GM19043 (cell line): Measurements from ENCODE around the gene FAM107B.

Source experiments
- ATAC-seq: cut with Tn5 transposase; IDR thresholded peaks from one replicate; pipeline ENCODE4 v1.9.1; 2021; ENCODE audit warnings: low read depth; ENCODE audit not compliant: unreplicated experiment

Gene FAM107B

GRCh38 chr10:14523286-14523685 lies 251.4 kb downstream of the FAM107B start:
- no peak for ATAC-seq

DNA sequence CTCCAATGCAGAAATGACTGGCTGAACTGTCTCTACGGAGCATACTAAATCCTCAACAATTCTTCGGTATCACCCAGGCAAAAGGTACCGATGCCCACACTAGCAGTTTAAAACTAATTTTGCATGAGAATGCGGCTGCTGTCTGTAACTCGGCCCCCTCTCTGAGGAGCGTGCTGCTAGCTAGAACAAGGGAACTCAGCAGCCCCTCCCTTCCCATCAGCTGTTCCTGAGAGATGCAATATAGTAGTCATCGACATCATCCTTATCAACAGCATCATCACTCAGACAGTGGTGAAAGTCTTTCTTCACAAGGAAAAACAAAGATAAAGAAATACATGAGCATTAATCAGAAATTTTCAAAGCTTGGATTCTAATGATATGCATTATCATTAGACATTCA lies 254.9 kb downstream of the FAM107B start:
- ATAC-seq, result no peak

DNA sequence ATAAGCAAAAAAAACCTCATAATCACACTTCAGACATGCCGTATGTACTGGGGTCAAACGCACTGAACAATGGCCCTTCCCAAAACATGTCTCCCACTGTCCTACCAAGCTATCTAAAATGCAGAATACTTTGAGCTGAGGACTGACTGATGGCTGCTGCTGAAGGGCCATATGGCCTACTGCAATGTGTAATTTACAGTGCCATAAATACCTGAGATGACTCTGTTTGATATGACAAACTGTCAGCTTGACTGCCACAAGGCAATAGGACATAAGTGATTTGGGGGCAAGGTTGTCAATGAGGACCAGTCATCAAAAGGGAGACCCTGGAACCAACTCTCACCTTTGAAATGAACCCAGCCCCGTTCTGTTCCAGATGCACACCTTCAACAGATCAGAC lies 256.5 kb downstream of the FAM107B start:
- no peak for ATAC-seq

- ATAC-seq, result no peak
Observed at GRCh38 chr10:14513123-14513522, 261.6 kb downstream of the FAM107B start.

DNA sequence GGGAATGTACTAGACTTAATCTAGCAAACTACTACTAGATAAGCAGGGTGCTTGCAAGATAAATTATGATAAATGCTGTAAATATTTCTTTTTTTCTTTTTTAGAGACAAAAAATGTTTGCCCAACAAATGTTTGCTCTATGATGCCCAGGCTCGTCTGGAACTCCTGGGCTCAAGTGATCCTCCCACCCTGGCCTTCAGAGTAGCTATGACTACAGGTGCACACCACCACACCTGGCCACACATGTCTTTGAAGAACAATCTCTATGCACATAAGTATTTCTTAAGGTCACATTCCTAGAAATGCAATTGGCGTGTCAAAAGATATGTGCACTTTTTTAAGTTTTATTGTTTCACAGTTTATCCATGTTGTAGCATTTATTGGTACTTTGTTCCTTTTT lies 264.4 kb downstream of the FAM107B start:
- no peak for ATAC-seq

DNA sequence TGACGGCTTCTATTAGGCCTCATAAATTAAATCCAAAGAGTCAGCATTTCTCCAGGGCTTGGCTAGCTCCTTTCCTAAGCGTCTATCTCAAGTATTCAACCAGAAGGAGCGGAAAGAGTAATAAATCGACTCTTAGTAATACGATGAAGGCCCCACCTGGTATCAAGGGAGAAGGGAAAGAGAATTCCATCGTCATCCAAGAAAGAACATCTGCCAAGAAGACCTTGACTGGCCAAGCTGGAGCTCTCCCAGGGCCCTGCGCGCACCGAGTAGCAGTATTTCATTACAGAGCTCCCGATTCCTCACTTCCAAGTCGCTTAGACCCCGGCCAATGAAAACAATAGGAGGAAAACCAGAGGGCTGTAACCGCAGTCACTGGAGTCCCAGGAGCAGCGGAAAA lies 266.0 kb downstream of the FAM107B start:
- ATAC-seq, result no peak

GRCh38 chr10:14507781-14508180 lies 266.9 kb downstream of the FAM107B start:
- ATAC-seq, result no peak

- no peak for ATAC-seq
Observed at GRCh38 chr10:14507176-14507575, 267.5 kb downstream of the FAM107B start.

DNA sequence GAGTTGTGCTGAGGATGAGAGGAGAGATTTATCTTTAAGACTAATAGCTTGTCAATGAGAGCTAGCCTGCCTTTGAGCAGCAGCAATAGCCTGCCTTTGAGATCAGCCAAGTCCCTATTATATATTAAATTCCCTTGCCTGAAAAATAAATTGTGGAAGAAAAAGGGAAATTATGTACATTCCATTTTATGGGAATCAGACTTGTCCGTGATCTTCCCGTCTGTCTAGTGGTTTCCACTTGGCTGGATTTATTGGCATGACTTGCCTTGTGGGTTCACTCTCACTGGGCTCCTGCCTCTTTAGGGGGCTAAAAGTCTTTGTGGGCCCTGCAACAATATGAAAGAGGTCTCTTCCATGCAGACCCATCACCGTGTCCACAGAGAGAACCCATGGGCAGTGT lies 272.3 kb downstream of the FAM107B start:
- ATAC-seq, result no peak

GRCh38 chr10:14500172-14500765 lies 274.4 kb downstream of the FAM107B start:
- no peak for ATAC-seq

- no peak for ATAC-seq
Observed at GRCh38 chr10:14499601-14499904, 275.1 kb downstream of the FAM107B start.

GRCh38 chr10:14498326-14498725 lies 276.4 kb downstream of the FAM107B start:
- no peak for ATAC-seq

DNA sequence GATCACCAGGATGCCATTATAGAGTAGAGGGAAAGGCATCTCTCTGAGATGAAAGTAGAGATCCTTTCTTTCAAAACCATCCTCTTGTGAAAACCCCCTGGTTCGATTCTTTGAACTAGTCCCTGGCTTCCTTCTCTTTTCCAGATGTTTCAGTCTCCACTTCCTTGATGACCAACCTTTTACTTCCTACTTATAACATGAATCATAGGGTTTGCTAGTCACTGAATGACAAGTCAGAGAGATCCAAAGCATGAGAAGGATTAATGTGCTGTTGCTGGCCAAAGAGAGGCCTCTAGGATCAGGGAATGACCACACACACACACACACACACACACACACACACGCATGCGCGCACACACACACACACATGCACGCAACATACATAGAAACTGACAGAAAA lies 282.9 kb downstream of the FAM107B start:
- no peak for ATAC-seq

DNA sequence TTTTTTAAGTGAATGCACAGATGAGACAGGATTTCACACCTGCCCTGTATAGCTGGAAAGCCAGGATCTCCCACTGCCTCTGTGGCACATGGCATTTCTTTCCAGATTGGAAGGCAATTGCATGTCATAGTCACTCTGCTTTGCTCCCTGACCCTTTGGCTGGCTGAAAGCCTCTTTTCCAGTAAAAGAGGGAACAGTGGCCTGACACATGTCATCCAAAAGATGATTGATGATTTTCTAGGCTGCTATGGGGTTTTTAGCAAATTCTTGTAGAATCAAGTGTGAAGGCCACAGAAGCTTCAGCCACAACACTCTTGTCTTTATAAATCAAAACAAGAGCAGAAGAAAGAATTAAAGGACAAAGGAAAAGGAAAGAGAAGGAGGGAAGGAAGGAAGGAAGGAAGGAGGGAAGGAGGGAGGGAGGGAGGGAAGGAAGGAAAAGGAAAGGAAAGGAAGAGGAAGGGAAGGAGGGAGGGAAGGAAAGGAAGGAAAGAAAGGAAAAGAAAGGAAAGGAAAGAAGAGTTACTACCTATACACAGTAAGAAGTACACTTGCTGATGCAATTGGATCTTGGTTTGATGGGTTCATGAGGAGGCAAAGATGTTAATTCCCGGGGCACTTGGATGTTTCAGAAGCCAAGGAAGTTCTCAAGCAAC lies 285.0 kb downstream of the FAM107B start:
- no peak for ATAC-seq

DNA sequence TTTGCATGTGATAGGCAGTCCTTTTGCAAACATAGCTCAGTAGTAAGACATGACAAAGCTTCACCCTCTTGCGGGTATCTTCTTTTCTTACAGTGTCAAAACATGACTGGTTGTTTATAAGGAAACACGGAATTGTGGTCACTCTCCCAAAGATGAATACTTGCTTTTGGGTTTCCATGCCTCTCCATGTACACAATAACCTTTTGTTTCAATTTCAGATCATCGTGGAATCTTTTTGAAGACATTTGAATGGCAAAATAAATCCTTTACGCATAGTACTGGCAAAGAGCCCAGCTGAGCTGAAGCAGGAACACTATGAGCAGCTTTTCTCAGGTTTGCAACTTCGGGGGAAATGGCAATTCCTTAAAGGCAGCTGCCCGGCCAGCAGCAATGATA lies 287.2 kb downstream of the FAM107B start:
- ATAC-seq, result no peak

GRCh38 chr10:14486777-14487487 lies 287.8 kb downstream of the FAM107B start:
- ATAC-seq, result no peak

- ATAC-seq, result no peak
Observed at GRCh38 chr10:14485986-14486385, 288.7 kb downstream of the FAM107B start.

- no peak for ATAC-seq
Observed at GRCh38 chr10:14483417-14483816, 291.3 kb downstream of the FAM107B start.

DNA sequence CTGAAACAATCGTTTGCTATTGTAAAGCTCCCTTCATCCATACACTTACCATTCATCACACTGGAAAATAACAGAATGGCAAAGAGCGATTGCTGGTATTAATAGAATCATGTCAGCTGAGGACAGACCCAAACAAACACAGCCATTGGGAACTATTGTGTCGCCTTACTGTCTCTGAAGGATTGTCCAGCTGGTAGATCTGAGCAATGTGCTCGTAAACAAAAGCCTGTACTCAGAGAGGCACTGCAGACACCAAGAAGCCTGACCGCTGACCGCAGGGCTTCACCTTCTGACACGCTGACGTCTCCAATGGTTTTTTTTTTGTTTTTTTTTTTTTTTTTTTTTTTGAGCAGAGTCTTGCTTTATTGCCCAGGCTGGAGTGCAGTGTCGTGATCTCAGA lies 292.9 kb downstream of the FAM107B start:
- ATAC-seq, result no peak

DNA sequence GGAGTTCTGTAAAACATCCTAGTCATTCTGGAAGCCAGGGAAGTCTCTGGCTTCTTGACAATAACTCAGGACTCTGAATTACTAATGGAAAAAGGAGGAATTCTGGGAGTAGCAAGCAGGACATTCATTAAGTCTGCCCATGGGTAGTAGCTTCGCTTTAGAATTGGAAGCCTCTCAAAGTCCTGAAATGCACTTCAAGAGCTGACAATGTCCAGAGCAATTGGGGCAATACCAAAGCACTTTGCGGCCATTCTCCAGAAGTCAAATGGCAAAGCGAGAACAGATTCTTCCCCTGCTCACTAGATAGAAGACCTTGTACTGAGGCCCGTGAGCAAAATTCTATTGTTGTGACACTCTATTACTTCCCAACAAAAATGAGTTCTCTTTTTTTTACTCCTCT lies 293.7 kb downstream of the FAM107B start:
- ATAC-seq, result no peak

DNA sequence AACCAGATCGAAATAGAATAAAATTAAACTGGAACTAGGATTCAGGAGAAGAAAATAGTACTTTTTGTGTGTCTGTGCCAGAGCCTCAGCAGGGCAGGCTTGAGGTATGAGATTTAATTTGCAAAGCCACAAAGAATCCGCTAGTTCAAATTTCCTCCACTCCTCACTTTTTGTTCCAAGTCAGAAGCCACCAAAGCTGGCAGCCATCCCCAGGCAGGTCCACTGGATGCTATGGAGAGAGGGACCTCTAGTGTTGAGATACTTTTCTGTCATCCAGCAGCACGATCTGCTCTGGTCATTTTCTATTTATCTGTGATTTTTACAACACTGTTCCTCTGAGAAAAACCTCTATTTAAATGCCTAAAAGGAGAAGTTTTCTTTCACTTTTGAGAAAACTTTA lies 296.1 kb downstream of the FAM107B start:
- no peak for ATAC-seq

- ATAC-seq, result no peak
Observed at GRCh38 chr10:14478201-14478600, 296.5 kb downstream of the FAM107B start.
